GM21367 (cell line): Measurements from ENCODE around the gene ATP5PO.
"Not testable (repeated sequence)": the region's sequence is repeated elsewhere in the genome, so short reads cannot be mapped to it uniquely, and the experiment has no call there.

Source experiments
- ATAC-seq: cut with Tn5 transposase; IDR thresholded peaks from one replicate; pipeline ENCODE4 v1.9.1; 2021; ENCODE audit not compliant: unreplicated experiment

Gene ATP5PO

GRCh38 chr21:33872881-33873515, 42.6 kb downstream of the ATP5PO start:
- no peak for ATAC-seq

- ATAC-seq = no peak
These were observed 44.4 kb downstream of the ATP5PO start for GRCh38 chr21:33871171-33871570.

DNA sequence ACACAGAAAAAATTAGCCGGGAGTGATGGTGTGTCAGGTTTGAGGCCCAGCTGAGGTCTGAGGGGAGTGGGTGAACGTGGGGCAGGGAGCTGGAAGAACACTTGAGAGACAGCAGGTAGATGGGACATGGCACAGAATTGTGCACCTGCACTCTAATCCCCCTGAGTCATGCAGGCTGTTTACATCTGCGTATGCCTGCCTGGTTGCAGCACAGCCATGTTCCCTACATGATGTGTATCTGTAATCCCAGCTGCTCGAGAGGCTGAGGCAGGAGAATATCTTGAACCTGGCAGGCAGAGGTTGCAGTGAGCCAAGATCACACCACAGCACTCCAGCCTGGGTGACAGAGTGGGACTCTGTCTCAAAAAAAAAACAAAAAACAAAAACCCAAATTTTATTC, 44.8 kb downstream of the ATP5PO start:
- no peak for ATAC-seq

DNA sequence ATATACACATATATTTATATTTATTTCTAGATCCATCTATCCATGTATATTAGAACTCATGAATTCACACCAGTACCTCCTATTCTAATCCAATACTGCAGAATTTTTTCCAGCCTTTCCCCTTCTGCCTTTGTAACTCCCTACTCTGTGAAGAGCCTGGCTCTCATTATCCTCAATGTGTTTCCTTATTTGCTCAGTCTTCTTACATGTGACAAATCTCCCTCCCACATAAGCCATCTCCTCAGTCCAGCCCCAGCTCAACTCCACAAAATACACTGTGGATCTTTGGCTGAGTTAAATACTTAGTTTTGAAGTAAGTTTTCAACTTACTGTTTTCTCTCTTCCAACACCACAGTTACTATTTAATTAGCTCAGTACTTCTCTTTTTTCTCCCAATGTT, 45.7 kb downstream of the ATP5PO start:
- ATAC-seq = no peak

GRCh38 chr21:33867868-33868267, 47.7 kb downstream of the ATP5PO start:
- not testable (repeated sequence) for ATAC-seq

DNA sequence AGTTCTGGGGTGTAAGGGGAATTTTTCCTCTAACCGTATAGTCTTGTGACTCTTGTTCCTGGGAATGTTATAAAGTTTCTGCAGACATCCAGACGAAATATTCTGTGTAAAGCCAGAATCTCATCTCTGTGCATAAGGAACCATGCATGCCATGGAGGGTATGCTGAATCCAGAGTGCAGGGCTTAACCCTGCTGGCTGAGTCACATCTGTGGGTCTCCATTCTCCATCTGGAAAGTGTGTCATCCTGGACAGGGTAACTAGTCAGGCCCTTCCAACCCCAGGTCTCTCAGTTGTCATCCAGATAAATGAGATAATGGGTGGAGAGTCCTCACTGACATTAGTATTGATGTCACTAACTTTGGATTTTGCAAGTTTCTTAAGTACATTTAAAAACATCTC, 48.8 kb downstream of the ATP5PO start:
- ATAC-seq = no peak

GRCh38 chr21:33865996-33866575, 49.5 kb downstream of the ATP5PO start:
- no peak for ATAC-seq

GRCh38 chr21:33865176-33865575, 50.4 kb downstream of the ATP5PO start:
- no peak for ATAC-seq

- ATAC-seq = no peak
These were observed 51.5 kb downstream of the ATP5PO start for GRCh38 chr21:33864150-33864549.

DNA sequence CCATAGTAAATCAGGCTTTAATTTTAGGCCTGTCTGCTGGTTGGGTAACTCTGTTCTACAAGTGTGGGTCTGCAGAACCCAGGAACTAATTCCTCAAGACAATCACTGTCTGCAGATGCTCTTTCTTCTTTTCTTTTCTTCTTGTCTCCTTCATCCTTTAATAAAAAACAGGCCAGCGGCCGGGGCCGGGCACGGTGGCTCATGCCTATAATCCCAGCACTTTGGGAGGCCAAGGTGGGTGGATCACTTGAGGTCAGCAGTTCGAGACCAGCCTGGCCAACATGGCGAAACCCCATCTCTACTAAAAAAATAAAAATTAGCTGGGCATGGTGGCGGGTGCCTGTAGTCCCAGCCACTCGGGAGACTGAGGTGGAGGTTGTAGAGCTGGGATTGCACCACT, 52.4 kb downstream of the ATP5PO start:
- not testable (repeated sequence) for ATAC-seq

DNA sequence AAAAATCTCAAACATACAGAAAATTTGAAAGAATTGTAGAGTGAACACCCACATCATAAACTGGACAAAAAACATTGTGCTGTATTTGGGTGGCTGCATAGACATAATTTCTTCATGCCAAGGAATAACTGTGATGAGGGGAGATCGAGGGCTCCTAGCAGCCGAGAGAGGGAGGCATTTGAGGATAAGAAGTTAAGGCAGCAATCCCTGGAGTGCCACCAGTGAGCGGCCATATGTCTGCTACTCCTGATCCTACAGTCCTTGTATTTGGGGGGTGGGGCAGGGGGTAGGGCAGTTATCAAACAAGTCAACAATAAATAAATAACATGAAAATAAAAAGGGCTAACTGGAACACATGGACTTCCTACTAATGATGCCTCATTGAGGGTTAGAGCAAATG, 54.5 kb downstream of the ATP5PO start:
- ATAC-seq = no peak

GRCh38 chr21:33860332-33860879, 55.2 kb downstream of the ATP5PO start:
- no peak for ATAC-seq

- no peak for ATAC-seq
These were observed 56.1 kb downstream of the ATP5PO start for GRCh38 chr21:33859373-33860102.

- ATAC-seq = no peak
These were observed 56.8 kb downstream of the ATP5PO start for GRCh38 chr21:33858667-33859372.

DNA sequence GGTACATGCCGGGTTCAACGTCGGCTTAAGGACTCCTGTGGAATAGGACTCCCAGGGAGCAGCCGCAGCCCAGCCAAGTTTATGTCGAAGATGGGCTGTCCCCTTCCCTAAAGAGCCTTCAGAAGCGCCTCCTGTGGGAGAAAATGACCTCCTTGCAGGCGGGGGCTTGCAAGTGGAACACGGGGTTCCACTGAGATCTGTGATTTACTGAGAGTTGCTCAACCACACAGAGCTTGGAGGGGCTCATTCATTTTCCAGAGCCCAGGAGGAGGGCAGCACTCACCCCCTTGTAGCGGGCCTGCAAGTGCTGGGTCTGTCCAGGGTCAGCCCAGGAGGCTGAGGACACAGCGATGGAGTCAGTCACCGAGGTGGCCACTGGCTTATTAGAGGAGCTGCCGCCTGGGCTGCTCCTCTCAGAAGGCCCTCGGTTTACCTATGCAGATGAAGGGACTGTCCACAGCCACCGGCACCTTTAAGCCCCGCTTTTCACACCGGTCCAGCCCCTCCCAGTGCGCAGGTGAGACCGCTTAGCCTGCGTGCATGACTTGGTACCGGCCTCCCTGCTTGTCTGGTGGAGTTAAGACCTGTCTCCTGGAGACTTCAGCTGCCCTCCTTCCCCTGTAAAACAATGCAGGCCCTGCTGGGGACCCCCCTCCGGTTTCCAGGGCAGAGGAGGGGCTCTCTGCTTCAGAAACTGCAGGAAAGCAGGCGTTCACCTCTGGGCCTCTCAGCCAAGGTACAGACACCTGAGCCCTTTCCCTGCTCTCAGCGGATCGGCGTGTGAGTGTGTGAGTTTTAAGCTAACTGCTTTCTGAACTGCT, 57.5 kb downstream of the ATP5PO start:
- ATAC-seq = no peak

DNA sequence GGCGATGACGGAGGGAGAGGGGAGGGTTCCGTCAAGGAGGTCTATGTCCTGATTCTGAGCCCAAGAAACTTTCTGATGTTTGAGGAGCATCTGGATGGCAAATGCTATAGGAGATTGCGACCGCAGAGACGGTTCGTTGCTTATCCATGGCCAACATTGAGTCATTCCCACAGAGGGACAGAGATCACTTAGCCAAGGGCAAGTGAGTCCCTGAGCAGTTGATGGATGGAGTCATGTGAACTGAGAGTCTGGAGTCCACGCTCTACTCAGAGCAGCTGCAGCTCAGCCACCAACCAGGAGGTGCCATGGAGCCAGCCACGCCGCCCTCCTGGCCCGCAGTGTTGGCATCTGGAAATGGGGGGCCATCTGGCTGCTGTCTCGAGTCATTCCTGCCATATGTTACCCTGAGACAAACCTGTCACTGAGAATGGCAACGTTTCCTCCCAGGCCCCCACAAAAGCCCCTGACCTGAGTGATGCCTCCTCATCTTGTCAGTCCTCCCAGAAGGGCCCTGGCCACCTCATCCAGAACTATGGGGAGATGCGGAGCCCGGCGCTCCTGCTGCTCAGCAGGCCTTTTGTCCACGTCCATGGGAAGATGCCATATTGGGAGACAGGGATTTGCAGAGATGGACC, 58.6 kb downstream of the ATP5PO start:
- no peak for ATAC-seq

DNA sequence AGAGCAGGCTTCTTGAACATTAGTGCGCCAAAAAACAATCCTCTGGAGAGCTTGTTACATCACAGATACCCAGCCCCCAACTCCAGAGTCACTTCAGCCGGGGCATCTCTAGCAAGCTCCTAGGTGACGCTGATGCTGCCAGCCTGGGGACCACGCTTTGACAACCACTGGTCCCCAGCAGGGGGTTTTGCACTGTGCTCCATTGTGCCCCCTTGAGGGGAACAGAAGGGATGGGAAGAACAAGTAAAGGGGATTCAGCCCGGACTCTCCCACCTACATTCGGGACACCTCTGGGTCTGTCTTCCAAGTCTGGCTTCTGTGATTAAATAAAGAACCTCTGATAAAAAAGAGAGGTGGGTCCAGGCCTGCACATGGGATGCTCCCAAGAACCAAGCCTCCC, 60.4 kb downstream of the ATP5PO start:
- ATAC-seq = no peak

- no peak for ATAC-seq
These were observed 61.0 kb downstream of the ATP5PO start for GRCh38 chr21:33854604-33855003.
